Adrenal gland (tissue), 5 donors: ENCODE results near the gene IFI30.

ENCODE experiments used
- POLR2A ChIP-seq, 2 donors: fragments of 450-650 bp; IDR thresholded peaks; one replicate each; pipeline ENCODE4 v1.6.1; 2017; ENCODE audit warnings: antibody characterized with exemption in 2 of 2, mild to moderate bottlenecking in 2 of 2, moderate library complexity in 1 of 2
- TF ChIP-seq, protein P1 (sequence below), 6 experiments: fragments of 450-650 bp in 4 of 6; fragments of 200-600 bp in 2 of 6; sonication (generic) in 1 of 6; IDR thresholded peaks; 1 replicate in 5 of 6; 2 replicates in 1 of 6; pipeline versions ENCODE4 v1.5.1 to v1.8.0; 2016 to 2021; ENCODE audit warnings: antibody characterized with exemption in 6 of 6, mild to moderate bottlenecking in 2 of 6, moderate library complexity in 1 of 6
- donor health status: DM: no; HTN: no; CAD: no.

DNA sequence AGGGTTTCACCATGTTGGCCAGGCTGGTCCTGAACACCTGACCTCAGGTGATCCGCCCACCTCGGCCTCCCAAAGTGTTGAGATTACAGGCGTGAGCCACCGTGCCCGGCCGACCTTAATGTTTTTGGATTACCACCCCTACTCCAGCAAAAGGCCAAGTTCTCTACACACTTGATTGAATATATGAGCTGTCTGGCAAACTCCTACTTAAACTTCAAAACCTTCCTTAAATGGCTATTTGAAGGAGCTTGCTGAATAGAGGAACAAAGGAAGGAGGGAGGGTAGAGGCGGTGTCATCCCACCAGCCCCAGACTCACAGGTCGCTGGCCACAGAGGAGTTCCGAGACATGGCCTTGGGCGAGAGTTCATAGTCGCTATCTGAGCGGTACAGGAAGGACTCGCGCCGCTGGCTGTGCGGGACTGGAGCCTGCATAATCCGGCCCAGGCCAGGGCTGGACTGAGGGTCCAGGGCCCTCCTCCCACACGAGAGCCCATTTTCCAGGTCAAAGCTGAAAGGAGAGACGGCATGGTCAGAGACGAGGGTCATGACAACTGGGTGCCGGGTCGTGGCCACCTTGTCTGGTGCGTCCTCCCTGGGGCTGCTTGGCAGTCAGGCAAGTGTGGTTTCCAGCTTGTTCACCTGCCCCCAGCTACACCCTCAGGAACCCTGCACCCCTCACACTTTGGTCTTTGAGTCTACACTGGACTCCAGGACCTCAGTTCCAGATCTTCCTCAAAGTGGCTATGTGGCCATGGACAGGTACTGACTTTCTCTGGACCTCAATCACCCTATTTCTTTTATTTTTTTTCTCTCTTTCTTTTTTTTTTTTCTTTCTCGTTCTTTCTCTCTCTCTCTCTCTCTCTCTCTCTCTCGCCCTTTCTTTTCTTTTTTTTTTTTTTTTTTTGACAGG, 48.5 kb downstream of the IFI30 start:
- TF ChIP-seq, protein P1, sequence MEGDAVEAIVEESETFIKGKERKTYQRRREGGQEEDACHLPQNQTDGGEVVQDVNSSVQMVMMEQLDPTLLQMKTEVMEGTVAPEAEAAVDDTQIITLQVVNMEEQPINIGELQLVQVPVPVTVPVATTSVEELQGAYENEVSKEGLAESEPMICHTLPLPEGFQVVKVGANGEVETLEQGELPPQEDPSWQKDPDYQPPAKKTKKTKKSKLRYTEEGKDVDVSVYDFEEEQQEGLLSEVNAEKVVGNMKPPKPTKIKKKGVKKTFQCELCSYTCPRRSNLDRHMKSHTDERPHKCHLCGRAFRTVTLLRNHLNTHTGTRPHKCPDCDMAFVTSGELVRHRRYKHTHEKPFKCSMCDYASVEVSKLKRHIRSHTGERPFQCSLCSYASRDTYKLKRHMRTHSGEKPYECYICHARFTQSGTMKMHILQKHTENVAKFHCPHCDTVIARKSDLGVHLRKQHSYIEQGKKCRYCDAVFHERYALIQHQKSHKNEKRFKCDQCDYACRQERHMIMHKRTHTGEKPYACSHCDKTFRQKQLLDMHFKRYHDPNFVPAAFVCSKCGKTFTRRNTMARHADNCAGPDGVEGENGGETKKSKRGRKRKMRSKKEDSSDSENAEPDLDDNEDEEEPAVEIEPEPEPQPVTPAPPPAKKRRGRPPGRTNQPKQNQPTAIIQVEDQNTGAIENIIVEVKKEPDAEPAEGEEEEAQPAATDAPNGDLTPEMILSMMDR (IDR thresholded peaks at IDR 0.05): no peak
- TF ChIP-seq POLR2A (IDR thresholded peaks at IDR 0.05): no peak
